OCI-LY1 (cell line): Measurements from ENCODE around the gene SPARC.

Experiments
- H2AFZ ChIP-seq: fragments of 200-600 bp; sonication (generic), shearing (Covaris generic); 2 replicates; pipeline ENCODE4 v1.6.0; 2014; ENCODE audit warnings: antibody characterized with exemption, mild to moderate bottlenecking, low read length
- H3F3A ChIP-seq: fragments of 200-600 bp; sonication (generic), shearing (Covaris generic); 2 replicates; pipeline ENCODE4 v1.6.0; 2014; ENCODE audit warnings: mild to moderate bottlenecking, antibody characterized with exemption, low read length, moderate library complexity; ENCODE audit not compliant: insufficient read depth
- H3K27ac ChIP-seq: fragments of 200-600 bp; sonication (generic); 2 replicates; pipeline ENCODE4 v1.5.1; 2014; ENCODE audit warnings: low read length, mixed run types, mild to moderate bottlenecking, low read depth; ENCODE audit not compliant: poor library complexity, severe bottlenecking
- H3K27me3 ChIP-seq: fragments of 200-600 bp; sonication (generic); 2 replicates; pipeline ENCODE4 v1.6.0; 2014; ENCODE audit warnings: antibody characterized with exemption, mild to moderate bottlenecking, low read length, moderate library complexity; ENCODE audit not compliant: insufficient read depth
- H3K36me3 ChIP-seq: fragments of 200-600 bp; sonication (generic); 2 replicates; pipeline ENCODE4 v1.6.1; 2014; ENCODE audit warnings: mild to moderate bottlenecking, antibody characterized with exemption, low read length, moderate library complexity, mixed read lengths; ENCODE audit not compliant: insufficient read depth
- H3K4me1 ChIP-seq: fragments of 200-600 bp; sonication (generic); 2 replicates; pipeline ENCODE4 v1.5.1; 2014; ENCODE audit warnings: mild to moderate bottlenecking, low read length, moderate library complexity; ENCODE audit not compliant: insufficient read depth, severe bottlenecking
- H3K4me2 ChIP-seq: fragments of 200-600 bp; sonication (generic), shearing (Covaris generic); 2 replicates; pipeline ENCODE4 v1.6.1; 2014; ENCODE audit warnings: low read length
- H3K4me3 ChIP-seq: fragments of 200-600 bp; sonication (generic); 2 replicates; pipeline ENCODE4 v1.5.1; 2014; ENCODE audit warnings: low read length, low read depth, mild to moderate bottlenecking, mixed read lengths; ENCODE audit not compliant: poor library complexity, severe bottlenecking
- H3K79me2 ChIP-seq: fragments of 200-600 bp; shearing (Covaris generic); 2 replicates; pipeline ENCODE4 v1.6.1; 2016; ENCODE audit warnings: mixed run types, low read length, mixed read lengths; ENCODE audit not compliant: insufficient read depth
- H3K9ac ChIP-seq: fragments of 200-600 bp; sonication (generic), shearing (Covaris generic); 2 replicates; pipeline ENCODE4 v1.6.1; 2014; ENCODE audit warnings: mild to moderate bottlenecking, low read length, mixed read lengths
- H3K9me2 ChIP-seq: fragments of 200-600 bp; sonication (generic), shearing (Covaris generic); 2 replicates; pipeline ENCODE4 v1.6.1; 2014; ENCODE audit warnings: low read depth, mild to moderate bottlenecking, low read length, mixed read lengths
- H3K9me3 ChIP-seq: fragments of 200-600 bp; shearing (Covaris generic); 2 replicates; pipeline ENCODE4 v1.6.1; 2014; ENCODE audit warnings: low read length, mixed read lengths
- H4K20me1 ChIP-seq: fragments of 200-600 bp; sonication (generic), shearing (Covaris generic); 2 replicates; pipeline ENCODE4 v1.6.0; 2016; ENCODE audit warnings: mild to moderate bottlenecking, low read length; ENCODE audit not compliant: insufficient read depth
- CTCF ChIP-seq: fragments of 200-600 bp; sonication (generic), shearing (Covaris generic); IDR thresholded peaks from 2 replicates; pipeline ENCODE4 v1.5.1; 2017; ENCODE audit warnings: mild to moderate bottlenecking, antibody characterized with exemption, low read length, moderate library complexity, mixed read lengths
- EZH2 ChIP-seq: fragments of 200-600 bp; sonication (generic), shearing (Covaris generic); IDR thresholded peaks from 2 replicates; pipeline ENCODE4 v1.8.0; 2017; ENCODE audit warnings: borderline replicate concordance, mixed run types, mild to moderate bottlenecking, antibody characterized with exemption, low read length, moderate library complexity, mixed read lengths

Gene SPARC

GRCh38 chr5:151685749-151686673 lies 704 bp downstream of the SPARC start:
- Histone ChIP-seq H3F3A (no peaks in the 10 kb centered on the region), H3K9me2 (no peaks in the 10 kb centered on the region), H3K36me3 (no peaks in the 10 kb centered on the region), H3K4me1 (no peaks in the 10 kb centered on the region), H3K4me2 (no peak overlapping the region), H3K27me3 (peaks cover 4% of the 10 kb centered on the region; the same call in 1 of the 2 replicates), H3K9ac (no peak overlapping the region), H3K27ac (no peak overlapping the region), H2AFZ (no peak overlapping the region), H4K20me1 (no peaks in the 10 kb centered on the region), H3K4me3 (no peak overlapping the region), H3K79me2 (no peaks in the 10 kb centered on the region), H3K9me3 (no peaks in the 10 kb centered on the region)
- no peak for TF ChIP-seq CTCF
- no peak for TF ChIP-seq EZH2

- no peaks in the 10 kb centered on the region for H3K4me1 ChIP-seq
- H3K9ac ChIP-seq: no peak overlapping the region
- H3F3A ChIP-seq: no peaks in the 10 kb centered on the region
- H3K79me2 ChIP-seq: no peaks in the 10 kb centered on the region
- H3K27ac ChIP-seq: no peak overlapping the region
- H3K4me3 ChIP-seq: no peak overlapping the region
- no peaks in the 10 kb centered on the region for H3K9me2 ChIP-seq
- H2AFZ ChIP-seq: no peak overlapping the region
- H3K27me3 ChIP-seq: peaks cover 4% of the 10 kb centered on the region; the same call in 1 of the 2 replicates
- no peaks in the 10 kb centered on the region for H3K36me3 ChIP-seq
- TF ChIP-seq EZH2: no peak
- TF ChIP-seq CTCF: peak; percentile 20; the same call in 1 of the 2 replicates
- no peak overlapping the region for H3K4me2 ChIP-seq
- H3K9me3 ChIP-seq: no peaks in the 10 kb centered on the region
- no peaks in the 10 kb centered on the region for H4K20me1 ChIP-seq
These were observed 1.9 kb downstream of the SPARC start for GRCh38 chr5:151684690-151685361.

GRCh38 chr5:151683986-151684588 lies 2.6 kb downstream of the SPARC start:
- H3K79me2 ChIP-seq: no peaks in the 10 kb centered on the region
- no peaks in the 10 kb centered on the region for H3K4me1 ChIP-seq
- H3K27me3 ChIP-seq: peaks cover 4% of the 10 kb centered on the region; the same call in 1 of the 2 replicates
- no peak overlapping the region for H3K27ac ChIP-seq
- H3K9ac ChIP-seq: no peak overlapping the region
- H2AFZ ChIP-seq: no peak overlapping the region
- H3K36me3 ChIP-seq: no peaks in the 10 kb centered on the region
- no peak overlapping the region for H3K4me3 ChIP-seq
- H4K20me1 ChIP-seq: no peaks in the 10 kb centered on the region
- no peaks in the 10 kb centered on the region for H3K9me3 ChIP-seq
- H3K9me2 ChIP-seq: no peaks in the 10 kb centered on the region
- no peak for TF ChIP-seq CTCF
- TF ChIP-seq EZH2: no peak
- H3F3A ChIP-seq: no peaks in the 10 kb centered on the region
- no peak overlapping the region for H3K4me2 ChIP-seq
